OCI-LY3 (cell line): ENCODE results near the gene PICALM.

Source experiments
- H2AFZ ChIP-seq: fragments of 200-600, 300-600 bp; shearing (Covaris generic); 2 replicates; pipeline ENCODE4 v1.6.0; 2014; ENCODE audit warnings: antibody characterized with exemption, low read depth, low read length
- H3K27ac ChIP-seq: fragments of 200-600, 300-600 bp; sonication (generic); 2 replicates; pipeline ENCODE4 v1.5.1; 2014; ENCODE audit warnings: mild to moderate bottlenecking, low read length, moderate library complexity, mixed read lengths
- H3K27me3 ChIP-seq: fragments of 200-600, 300-600 bp; sonication (generic); 2 replicates; pipeline ENCODE4 v1.6.1; 2014; ENCODE audit warnings: low read depth, low read length, mixed read lengths
- H3K36me3 ChIP-seq: fragments of 200-600, 300-600 bp; sonication (generic); replicated peaks from 2 replicates; pipeline ENCODE3; 2014; ENCODE audit warnings: low read depth, low read length, mixed read lengths
- H3K4me1 ChIP-seq: fragments of 300-600, 200-600 bp; sonication (generic); 2 replicates; pipeline ENCODE4 v1.6.1; 2014; ENCODE audit warnings: low read length, mixed read lengths
- H3K4me2 ChIP-seq: fragments of 200-600, 300-600 bp; sonication (generic); 2 replicates; pipeline ENCODE4 v1.6.1; 2014; ENCODE audit warnings: low read length, mixed read lengths
- H3K4me3 ChIP-seq: fragments of 300-600, 200-600 bp; sonication (generic); 2 replicates; pipeline ENCODE4 v1.5.1; 2014; ENCODE audit warnings: antibody characterized with exemption, mild to moderate bottlenecking, low read length, moderate library complexity
- H3K79me2 ChIP-seq: fragments of 300-600, 200-600 bp; shearing (Covaris generic); 2 replicates; pipeline ENCODE4 v1.6.1; 2014; ENCODE audit warnings: mild to moderate bottlenecking, low read length, mixed read lengths
- H3K9ac ChIP-seq: fragments of 300-600, 200-600 bp; shearing (Covaris generic); 2 replicates; pipeline ENCODE4 v1.6.0; 2014; ENCODE audit warnings: mild to moderate bottlenecking, low read length, moderate library complexity
- H3K9me3 ChIP-seq: fragments of 200-600, 300-600 bp; shearing (Covaris generic); 2 replicates; pipeline ENCODE4 v1.6.1; 2014; ENCODE audit warnings: low read length, mixed read lengths; ENCODE audit not compliant: insufficient read depth
- H4K20me1 ChIP-seq: fragments of 200-600, 300-600 bp; sonication (generic); 2 replicates; pipeline ENCODE4 v1.6.1; 2016; ENCODE audit warnings: low read length, mixed read lengths; ENCODE audit not compliant: insufficient read depth
- CTCF ChIP-seq: fragments of 200-600, 300-600 bp; sonication (generic); IDR thresholded peaks from 2 replicates; pipeline ENCODE4 v1.5.1; 2014; ENCODE audit warnings: antibody characterized with exemption, low read length, low read depth
- EZH2phosphoT487 ChIP-seq: fragments of 200-600 bp; shearing (Covaris generic); IDR thresholded peaks from 2 replicates; pipeline ENCODE4 v1.6.1; 2018; ENCODE audit warnings: antibody characterized with exemption, mixed run types, low read depth

Gene PICALM

DNA sequence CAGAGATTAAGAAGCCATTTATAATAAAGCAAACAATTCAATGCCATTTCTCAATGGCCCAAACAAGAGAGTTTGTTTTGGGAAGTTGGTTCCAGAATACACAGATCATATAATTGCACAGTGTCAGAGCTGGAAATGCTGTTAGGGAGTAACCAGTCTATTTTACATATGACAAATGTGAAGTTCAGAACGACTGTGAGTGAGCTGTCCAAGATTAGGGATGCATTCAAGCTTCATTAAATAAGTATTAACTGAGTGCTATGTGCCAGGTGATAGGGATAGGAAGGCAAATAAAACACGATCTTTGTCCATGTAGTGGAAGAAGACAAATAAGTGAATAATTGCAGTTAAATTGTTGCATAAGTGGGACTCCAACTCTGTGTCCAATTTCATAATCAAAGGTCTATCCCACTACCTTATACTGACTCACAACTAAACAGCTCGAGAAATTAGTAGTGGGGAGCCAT, 33.1 kb upstream of the PICALM start:
- H2AFZ ChIP-seq: no peak overlapping the region
- no peaks in the 10 kb centered on the region for H3K27me3 ChIP-seq
- H4K20me1 ChIP-seq: no peaks in the 10 kb centered on the region
- no peak overlapping the region for H3K9ac ChIP-seq
- no peak overlapping the region for H3K4me2 ChIP-seq
- no peak overlapping the region for H3K27ac ChIP-seq
- peaks cover 8% of the 10 kb centered on the region for H3K4me1 ChIP-seq
- no peak overlapping the region for H3K4me3 ChIP-seq
- H3K79me2 ChIP-seq: no peaks in the 10 kb centered on the region
- H3K9me3 ChIP-seq: no peaks in the 10 kb centered on the region
- no peaks in the 10 kb centered on the region for H3K36me3 ChIP-seq
- TF ChIP-seq EZH2phosphoT487: no peak
- no peak for TF ChIP-seq CTCF

DNA sequence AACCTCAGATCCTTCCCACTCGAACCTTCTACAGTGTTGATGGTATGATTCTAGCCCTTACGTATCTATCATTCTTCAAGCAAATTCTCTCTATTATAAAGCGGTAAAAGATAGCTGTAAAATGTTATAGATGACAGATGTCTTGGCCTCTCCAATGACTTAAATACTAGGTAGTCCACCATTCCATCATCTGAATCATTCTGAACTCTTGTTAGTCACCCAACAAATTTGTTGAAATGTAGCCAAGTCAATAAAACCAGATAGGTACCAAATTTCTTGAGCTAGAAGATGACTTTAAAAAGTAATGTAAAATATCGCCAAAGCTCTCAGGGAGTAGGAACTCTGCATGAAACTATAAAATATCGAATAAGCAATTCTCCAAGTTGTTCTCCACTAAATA, 32.6 kb upstream of the PICALM start:
- H3K4me3 ChIP-seq: no peak overlapping the region
- H3K27me3 ChIP-seq: no peaks in the 10 kb centered on the region
- H3K4me1 ChIP-seq: peaks cover 8% of the 10 kb centered on the region
- no peak overlapping the region for H3K4me2 ChIP-seq
- no peaks in the 10 kb centered on the region for H3K36me3 ChIP-seq
- no peaks in the 10 kb centered on the region for H4K20me1 ChIP-seq
- H3K9me3 ChIP-seq: no peaks in the 10 kb centered on the region
- no peak overlapping the region for H3K27ac ChIP-seq
- no peak overlapping the region for H2AFZ ChIP-seq
- H3K79me2 ChIP-seq: no peaks in the 10 kb centered on the region
- H3K9ac ChIP-seq: no peak overlapping the region
- TF ChIP-seq EZH2phosphoT487 (no peak), CTCF (no peak)

GRCh38 chr11:86099874-86100273, 31.0 kb upstream of the PICALM start:
- H4K20me1 ChIP-seq: no peaks in the 10 kb centered on the region
- TF ChIP-seq CTCF: no peak
- TF ChIP-seq EZH2phosphoT487: no peak
- H2AFZ ChIP-seq: no peak overlapping the region
- no peaks in the 10 kb centered on the region for H3K27me3 ChIP-seq
- no peak overlapping the region for H3K27ac ChIP-seq
- H3K9me3 ChIP-seq: no peaks in the 10 kb centered on the region
- H3K79me2 ChIP-seq: no peaks in the 10 kb centered on the region
- no peak overlapping the region for H3K9ac ChIP-seq
- no peak overlapping the region for H3K4me3 ChIP-seq
- H3K36me3 ChIP-seq: no peaks in the 10 kb centered on the region
- no peak overlapping the region for H3K4me2 ChIP-seq
- H3K4me1 ChIP-seq: peaks cover 8% of the 10 kb centered on the region

DNA sequence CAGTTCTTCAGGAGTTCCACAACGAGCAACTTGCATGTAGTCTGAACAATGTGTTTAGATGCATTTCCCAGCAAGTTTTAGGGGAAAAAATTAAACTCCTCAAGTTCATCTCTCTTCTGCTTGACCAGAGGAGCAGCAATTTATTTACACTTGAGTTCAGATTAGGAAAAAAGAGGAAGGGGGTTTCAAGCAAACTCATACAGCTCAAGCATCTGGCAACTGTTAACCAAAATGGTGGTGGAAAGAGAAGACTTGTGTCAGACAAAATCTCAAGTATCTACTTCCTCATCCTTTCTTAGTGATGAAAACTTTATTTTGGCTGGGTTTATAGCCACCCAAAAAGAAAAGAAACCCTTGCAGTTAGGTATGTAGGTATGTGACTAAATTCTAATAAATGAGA, 29.1 kb upstream of the PICALM start:
- no peak overlapping the region for H3K9ac ChIP-seq
- H3K79me2 ChIP-seq: no peaks in the 10 kb centered on the region
- H4K20me1 ChIP-seq: no peaks in the 10 kb centered on the region
- TF ChIP-seq CTCF (no peak), EZH2phosphoT487 (no peak)
- H3K4me2 ChIP-seq: peak overlapping the region; percentile 12; the same call in 1 of the 2 replicates
- no peak overlapping the region for H3K27ac ChIP-seq
- H2AFZ ChIP-seq: peak overlapping the region; percentile 39; the same call in 1 of the 2 replicates
- H3K27me3 ChIP-seq: no peaks in the 10 kb centered on the region
- H3K9me3 ChIP-seq: no peaks in the 10 kb centered on the region
- H3K4me3 ChIP-seq: no peak overlapping the region
- peaks cover 8% of the 10 kb centered on the region for H3K4me1 ChIP-seq
- H3K36me3 ChIP-seq: no peaks in the 10 kb centered on the region
